PFSK-1 (cell line): Measurements from ENCODE around the gene LIPC.

Experiments used
- POLR2AphosphoS5 ChIP-seq: IDR thresholded peaks from 2 replicates; pipeline ENCODE4 v1.6.1; 2012; ENCODE audit warnings: low read depth, mild to moderate bottlenecking, control low read depth, low read length, moderate library complexity
- TF ChIP-seq, protein P1 (sequence below), 2 experiments: IDR thresholded peaks; 2 replicates each; pipeline versions ENCODE4 v1.6.1 to v1.8.0; 2011 to 2012; ENCODE audit warnings: low read depth in 2 of 2, low read length in 2 of 2, control low read depth in 1 of 2, inconsistent platforms in 1 of 2, mild to moderate bottlenecking in 1 of 2, moderate library complexity in 1 of 2; ENCODE audit not compliant: insufficient read depth in 1 of 2

GRCh38 chr15:58522865-58523264 lies 91.1 kb downstream of the LIPC start:
- TF ChIP-seq, protein P1, sequence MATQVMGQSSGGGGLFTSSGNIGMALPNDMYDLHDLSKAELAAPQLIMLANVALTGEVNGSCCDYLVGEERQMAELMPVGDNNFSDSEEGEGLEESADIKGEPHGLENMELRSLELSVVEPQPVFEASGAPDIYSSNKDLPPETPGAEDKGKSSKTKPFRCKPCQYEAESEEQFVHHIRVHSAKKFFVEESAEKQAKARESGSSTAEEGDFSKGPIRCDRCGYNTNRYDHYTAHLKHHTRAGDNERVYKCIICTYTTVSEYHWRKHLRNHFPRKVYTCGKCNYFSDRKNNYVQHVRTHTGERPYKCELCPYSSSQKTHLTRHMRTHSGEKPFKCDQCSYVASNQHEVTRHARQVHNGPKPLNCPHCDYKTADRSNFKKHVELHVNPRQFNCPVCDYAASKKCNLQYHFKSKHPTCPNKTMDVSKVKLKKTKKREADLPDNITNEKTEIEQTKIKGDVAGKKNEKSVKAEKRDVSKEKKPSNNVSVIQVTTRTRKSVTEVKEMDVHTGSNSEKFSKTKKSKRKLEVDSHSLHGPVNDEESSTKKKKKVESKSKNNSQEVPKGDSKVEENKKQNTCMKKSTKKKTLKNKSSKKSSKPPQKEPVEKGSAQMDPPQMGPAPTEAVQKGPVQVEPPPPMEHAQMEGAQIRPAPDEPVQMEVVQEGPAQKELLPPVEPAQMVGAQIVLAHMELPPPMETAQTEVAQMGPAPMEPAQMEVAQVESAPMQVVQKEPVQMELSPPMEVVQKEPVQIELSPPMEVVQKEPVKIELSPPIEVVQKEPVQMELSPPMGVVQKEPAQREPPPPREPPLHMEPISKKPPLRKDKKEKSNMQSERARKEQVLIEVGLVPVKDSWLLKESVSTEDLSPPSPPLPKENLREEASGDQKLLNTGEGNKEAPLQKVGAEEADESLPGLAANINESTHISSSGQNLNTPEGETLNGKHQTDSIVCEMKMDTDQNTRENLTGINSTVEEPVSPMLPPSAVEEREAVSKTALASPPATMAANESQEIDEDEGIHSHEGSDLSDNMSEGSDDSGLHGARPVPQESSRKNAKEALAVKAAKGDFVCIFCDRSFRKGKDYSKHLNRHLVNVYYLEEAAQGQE (IDR thresholded peaks at IDR 0.05; ENCODE audit: insufficient read depth in 1 of 2, low read depth in 2 of 2, low read length in 2 of 2): no peak
- TF ChIP-seq POLR2AphosphoS5: no peak
